NCI-H2227 (cell line): Measurements from ENCODE around the gene CCDC70.
"Not testable (repeated sequence)": the region's sequence is repeated elsewhere in the genome, so short reads cannot be mapped to it uniquely, and the experiment has no call there.

Experiments
- DNase-seq: peaks from one replicate; lab custom pipeline; 2025; ENCODE audit not compliant: unreplicated experiment; lab: John Stamatoyannopoulos, UW

Gene CCDC70

DNA sequence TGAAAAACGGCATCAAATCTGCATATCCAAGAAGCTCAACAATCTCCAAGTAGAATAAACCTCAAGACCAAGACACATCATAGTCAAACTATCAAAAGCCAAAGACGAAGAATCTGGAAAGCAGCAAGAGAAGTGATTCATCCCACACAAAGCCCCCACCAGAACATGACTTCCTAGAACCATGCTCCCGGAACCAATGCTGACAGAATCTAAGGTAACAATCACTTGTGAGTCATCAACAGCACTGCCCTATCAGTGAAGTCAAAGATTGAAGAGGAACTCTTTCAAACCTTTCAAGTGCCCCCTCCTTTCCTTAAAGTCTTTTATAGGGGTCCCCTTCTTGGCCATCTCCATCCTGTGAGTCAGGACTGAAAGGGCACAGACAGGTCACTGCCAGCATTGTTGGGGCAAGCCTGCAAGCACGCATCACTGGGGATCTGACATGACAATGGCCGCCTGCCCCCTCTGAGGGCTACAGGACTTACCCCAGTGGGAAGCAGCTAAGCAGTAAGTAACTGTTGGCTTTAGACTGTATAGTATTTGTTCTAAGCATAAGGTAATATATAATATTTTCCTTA, at the start of gene CCDC70:
CCDC70 (plus strand) TSS at position 247 of the 578 bp plus-strand sequence. CDS start 3,443 bp downstream, outside the sequence.
- DNase-seq: no peak

DNA sequence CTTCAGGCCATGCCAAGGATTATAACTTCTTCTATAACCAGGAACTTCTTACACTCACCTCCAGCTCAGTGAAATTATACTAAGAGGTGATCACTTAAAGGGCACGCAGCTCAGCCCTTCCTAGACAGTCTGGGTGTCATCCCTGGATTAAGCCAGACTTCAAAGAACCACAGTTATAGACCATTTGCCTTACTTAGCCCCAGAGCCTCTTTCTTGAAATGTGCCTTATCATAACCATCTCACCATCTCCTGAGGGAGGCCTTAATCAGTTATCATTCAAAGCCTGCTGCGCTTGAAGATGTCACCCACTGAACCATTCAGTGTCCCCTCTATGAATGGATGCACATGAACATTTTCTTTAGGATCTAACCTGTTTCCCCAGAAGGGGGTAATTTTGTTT, 47.7 kb upstream of the CCDC70 start:
- DNase-seq: no peak

GRCh38 chr13:51814825-51815650, 46.7 kb upstream of the CCDC70 start:
- DNase-seq: peak; percentile 62

DNA sequence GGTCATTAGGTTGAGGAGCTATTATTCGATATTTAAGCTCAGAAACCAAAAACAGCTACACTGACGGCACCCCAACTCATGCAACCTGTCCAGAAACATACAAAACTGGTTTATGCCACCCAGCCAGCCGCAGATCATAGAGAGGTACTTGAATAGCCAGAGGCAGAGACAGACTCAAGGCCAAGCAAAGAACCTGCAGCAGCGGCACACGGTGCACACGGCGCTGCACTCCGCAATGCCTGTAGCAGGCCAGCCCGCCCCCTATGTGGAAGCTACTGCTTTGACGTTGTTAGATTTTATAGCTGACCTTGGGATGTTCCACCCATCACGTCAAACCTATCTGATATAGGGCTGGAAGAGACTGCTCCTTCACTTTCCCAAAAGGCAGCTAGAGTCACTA, 45.9 kb upstream of the CCDC70 start:
- DNase-seq: peak; percentile 30

DNA sequence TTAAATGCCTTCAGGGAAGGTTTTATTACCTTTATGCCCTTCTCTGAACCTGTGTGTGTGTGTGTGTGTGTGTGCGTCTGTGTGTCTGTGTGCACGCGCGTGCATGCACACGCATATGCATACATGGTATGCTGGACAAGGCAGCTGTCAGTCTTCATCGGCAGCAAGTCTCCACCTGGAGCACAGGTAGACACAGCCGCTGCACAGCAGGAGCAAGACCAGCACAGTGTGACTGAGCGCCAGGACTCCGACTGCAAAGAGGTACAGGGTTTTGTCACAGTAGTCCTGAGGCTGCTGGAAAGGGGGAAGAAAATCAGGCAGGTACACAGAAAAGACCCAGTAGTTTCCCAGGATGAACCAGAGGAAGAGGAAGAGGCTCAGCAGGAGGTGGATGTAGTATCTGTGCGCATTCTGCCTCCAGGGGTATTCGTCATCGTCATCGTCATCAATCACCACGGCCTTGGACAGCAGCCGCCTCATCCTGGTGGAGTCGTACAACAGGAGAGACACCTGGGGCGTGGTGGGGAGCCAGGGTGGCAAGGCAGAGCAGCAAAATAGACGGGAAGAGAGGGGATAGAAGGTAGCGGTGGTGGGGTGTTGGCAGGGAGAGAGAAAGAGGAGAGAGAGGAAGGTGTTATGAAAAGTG, 45.0 kb upstream of the CCDC70 start:
- DNase-seq: no peak

- DNase-seq: no peak
Observed at GRCh38 chr13:51817717-51818116, 44.1 kb upstream of the CCDC70 start.

DNA sequence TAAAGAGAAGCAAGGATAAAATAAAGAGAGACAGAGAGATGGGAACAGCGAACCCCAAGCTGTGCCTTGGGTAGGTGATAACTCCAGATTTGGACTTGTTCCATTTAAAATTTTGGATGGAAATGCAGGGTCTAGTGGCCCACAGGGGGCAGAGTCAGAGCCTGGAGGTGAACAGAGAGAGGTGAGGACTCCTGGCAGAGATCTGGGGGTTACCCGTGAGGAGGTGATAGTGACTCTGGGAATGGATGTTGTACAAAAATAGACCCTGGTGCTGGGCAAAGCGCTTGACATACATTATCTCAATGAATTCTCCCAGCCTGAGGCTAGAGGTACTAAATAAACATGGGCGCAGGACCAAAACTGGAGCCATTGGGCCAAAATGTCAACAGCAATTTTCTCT, 43.5 kb upstream of the CCDC70 start:
- no peak for DNase-seq

GRCh38 chr13:51818781-51819511, 42.8 kb upstream of the CCDC70 start:
- no peak for DNase-seq

DNA sequence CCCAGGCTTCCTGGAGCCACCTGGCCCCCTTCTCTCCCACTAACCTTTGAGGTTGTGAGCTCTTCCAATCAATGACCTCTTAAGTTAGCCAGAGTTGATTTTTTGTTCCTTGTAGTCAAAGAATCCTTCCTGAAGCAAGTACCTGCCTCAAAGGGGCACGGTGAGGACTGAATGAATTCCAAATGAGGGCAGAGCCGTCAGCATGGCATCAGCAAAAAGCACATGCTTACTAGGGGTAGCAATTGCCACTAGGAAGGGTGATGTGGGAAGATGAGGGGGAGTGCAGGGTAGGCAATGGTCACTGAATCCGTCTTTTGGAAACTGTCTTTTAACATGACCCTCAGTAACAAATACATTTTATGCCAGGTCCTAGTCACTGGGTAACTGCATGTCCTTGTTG, 42.2 kb upstream of the CCDC70 start:
- DNase-seq: no peak

DNA sequence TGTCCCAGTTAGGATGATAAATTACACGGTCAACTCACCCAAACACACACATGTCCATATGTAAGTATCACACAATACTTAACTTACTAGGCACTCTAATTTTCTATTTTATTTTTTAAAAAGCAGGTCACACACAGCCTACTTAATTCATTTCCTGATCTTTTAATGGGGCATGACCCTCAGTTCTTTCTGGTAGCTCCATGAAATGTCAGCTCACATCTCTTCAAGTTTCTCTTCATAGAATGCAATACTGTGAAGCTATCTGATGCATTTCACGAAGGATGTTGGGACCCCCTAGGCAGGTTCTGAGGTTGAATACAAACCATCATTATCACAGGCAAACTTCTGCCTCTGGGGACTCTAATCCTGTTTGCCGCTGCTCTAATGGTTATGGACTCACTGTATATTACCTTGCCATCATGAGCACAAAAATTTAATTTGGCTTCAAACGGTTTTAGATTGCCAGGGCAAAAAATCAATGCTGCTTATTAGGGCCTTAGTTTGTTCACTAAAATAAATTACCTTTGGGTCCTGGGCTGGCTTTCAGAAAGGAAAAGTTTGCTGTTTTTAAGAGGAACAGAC, 41.7 kb upstream of the CCDC70 start:
- DNase-seq: no peak

GRCh38 chr13:51821606-51822005, 40.2 kb upstream of the CCDC70 start:
- no peak for DNase-seq

DNA sequence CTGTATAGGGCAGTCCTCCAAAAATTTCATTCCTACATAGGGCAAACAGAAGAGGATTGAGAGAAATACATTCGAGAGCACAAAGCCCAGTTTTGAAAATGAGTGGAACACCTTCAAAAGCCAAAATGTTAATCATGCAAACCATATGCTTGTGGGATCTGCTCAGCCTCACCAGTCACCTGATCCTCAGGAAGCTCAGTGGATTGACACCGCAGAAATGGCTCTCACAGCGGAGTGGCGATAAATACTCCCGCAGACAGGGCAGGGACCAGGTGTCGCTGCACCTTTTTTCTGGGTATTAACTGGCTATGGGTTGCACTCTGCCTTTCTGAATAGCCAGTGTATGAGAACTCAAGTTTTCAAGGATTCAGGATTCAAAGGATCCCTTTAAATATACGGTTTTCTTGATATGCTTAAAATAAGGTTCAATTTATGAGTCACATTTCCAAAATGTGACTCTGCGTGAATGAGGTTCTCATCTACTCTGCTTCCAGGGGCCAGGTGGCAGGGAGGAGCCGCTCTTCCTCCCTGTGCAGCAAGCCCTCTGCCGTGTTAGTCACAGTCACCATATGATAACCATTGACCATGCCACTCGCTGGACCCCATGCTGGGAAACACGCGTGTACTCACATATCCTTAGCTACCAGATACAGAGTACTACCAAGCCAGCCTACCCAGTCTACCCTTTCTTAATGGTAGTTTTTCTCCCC, 39.5 kb upstream of the CCDC70 start:
- no peak for DNase-seq

- DNase-seq: no peak
Observed at GRCh38 chr13:51823359-51823758, 38.4 kb upstream of the CCDC70 start.

- DNase-seq: no peak
Observed at GRCh38 chr13:51823863-51824262, 37.9 kb upstream of the CCDC70 start.

DNA sequence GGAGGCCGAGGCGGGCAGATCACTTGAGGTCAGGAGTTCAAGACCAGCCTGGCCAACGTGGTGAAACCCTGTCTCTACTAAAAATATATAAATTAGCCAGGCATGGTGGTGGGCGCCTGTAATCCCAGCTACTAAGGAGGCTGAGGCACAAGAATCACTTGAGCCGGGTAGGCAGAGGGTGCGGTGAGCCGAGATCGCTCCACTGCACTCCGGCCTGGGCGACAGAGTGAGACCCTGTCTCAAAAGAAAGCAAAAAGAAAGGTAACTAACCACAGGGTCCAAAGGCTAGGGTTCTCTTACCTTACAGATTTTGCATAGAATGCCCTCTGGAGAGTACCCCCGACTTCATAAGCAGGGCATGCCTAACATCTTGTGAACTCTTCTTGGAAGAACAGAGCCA, 37.1 kb upstream of the CCDC70 start:
- DNase-seq: not testable (repeated sequence)

GRCh38 chr13:51825165-51825592, 36.6 kb upstream of the CCDC70 start:
- no peak for DNase-seq

DNA sequence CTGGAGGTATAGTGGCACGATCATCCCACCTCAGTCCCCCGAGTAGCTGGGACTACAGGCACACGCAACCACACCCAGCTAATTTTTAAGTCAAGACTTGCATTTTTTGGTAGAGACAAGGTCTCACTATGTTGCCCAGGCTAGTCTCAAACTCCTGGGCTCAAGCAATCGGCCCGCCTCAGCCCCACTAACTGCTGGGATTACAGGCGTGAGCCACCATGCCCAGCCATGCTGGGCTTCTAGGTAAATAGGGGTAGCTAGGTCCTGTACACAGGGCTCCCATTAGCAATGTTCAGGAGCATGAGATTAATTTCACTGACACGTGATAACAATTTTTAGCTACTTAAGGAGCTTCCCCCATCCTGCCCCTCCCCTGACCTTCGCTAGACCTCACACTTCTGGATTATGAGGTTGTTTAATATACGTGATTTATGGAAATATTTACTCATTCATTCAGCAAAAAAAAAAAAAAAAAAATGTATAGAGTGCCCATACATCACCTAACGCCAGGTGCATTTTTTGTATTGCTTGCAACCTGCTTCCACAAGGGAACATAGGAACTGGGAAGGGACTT, 36.0 kb upstream of the CCDC70 start:
- DNase-seq: no peak

DNA sequence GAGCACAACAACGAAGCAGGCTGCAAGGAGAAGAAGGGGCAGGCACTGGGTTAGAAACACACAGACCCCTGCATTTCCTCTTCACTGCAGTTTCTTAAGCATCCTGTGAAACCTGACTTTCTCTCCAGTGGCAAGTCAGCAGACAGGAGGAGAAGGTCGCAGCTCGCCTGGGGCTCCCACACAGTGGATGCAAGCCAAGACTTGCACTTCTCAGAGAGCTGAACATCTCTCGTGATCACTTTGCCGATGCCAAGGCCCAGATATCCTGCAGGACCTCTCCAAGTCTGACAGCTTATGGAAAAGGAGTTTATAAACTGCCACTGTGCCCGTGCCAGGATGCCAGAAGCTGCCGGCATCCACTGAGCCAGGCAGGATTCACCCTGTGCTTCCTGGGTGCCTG, 35.2 kb upstream of the CCDC70 start:
- no peak for DNase-seq

DNA sequence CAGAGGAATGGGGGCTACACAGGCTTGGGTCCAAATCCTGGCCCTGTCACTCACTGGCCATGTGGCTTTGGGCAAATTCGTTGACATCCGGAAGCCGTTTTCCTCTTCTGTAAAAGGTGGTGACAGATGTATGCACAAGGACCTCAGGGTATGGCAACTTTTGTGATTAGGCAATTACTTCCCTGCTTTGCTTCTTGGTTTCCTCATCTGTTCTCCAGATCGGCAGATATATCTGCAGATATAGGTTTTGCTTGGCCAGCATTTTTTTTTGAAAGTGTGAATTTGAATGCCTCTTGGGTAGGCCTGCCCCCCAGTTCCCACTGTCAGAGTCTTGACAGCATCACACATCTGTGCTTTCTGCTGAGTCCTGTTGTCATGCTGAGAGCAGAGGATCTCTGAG, 34.5 kb upstream of the CCDC70 start:
- DNase-seq: no peak
